HL-60 (cell line): ENCODE results near the gene NR2E3.

ENCODE experiments used
- POLR2AphosphoS5 ChIP-seq: IDR thresholded peaks from 2 replicates; pipeline ENCODE4 v1.6.1; 2012; ENCODE audit warnings: low read depth
- TF ChIP-seq, protein P1 (sequence below): IDR thresholded peaks from one replicate; pipeline ENCODE4 v1.5.1; 2011; ENCODE audit warnings: low read length, control low read depth, inconsistent platforms; ENCODE audit not compliant: insufficient read depth

DNA sequence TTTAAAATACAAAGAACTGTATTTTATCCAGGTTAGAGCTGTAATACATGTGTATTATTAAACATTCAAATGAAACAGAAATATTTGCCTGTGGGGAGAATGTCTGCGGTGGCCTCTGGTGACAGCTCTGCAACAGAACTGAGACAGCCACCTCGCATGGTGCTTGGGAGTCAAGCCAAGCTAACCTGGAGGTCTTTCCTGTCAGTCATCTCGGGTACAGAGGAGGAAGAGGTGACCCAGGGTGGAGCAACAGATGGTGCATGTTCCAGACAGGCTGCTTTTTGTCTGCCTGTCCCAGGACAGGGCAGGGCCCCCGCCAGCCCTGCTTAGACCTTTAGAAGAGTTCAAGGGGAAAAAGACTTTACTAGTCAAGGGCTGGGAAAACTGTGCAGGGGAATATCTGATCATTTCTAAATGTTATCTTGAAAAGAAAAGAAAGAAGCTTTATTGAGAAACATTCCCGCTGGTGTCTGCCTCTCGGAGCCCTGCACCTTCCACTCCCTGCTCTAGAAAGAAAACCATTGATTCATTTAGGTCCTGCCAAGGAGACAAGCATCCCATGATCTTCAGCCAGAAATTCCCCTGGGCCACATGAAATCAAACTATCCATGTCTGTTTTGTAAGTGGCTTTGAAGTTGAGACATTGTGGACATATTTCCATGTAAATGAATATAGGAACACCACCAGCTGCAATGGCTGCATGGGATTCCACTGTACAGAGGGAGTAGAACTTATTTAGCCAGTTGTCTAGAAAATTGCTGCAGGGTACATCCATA is 5.5 kb upstream of the NR2E3 start:
- TF ChIP-seq, protein P1, sequence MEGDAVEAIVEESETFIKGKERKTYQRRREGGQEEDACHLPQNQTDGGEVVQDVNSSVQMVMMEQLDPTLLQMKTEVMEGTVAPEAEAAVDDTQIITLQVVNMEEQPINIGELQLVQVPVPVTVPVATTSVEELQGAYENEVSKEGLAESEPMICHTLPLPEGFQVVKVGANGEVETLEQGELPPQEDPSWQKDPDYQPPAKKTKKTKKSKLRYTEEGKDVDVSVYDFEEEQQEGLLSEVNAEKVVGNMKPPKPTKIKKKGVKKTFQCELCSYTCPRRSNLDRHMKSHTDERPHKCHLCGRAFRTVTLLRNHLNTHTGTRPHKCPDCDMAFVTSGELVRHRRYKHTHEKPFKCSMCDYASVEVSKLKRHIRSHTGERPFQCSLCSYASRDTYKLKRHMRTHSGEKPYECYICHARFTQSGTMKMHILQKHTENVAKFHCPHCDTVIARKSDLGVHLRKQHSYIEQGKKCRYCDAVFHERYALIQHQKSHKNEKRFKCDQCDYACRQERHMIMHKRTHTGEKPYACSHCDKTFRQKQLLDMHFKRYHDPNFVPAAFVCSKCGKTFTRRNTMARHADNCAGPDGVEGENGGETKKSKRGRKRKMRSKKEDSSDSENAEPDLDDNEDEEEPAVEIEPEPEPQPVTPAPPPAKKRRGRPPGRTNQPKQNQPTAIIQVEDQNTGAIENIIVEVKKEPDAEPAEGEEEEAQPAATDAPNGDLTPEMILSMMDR, result no peak
- TF ChIP-seq POLR2AphosphoS5, result no peak
